Ramos (cell line): Measurements from ENCODE around the gene TNS3.

Source experiments
- in situ Hi-C: fragments of 300-500 bp; cut with MboI; formaldehyde crosslinking; loops from one replicate; pipeline ENCODE4 v1.14.3; 2022; ENCODE audit warnings: low sequenced_read_pairs; ENCODE audit not compliant: unreplicated experiment

TNS3 gene

GRCh38 chr7:47262881-47263280 is 319.0 kb downstream of the TNS3 start:
- in situ Hi-C loops: loop anchor here (10.0 kb wide), 1 partner anchor 572 kb away; no protein-coding TSS in a partner anchor

- in situ Hi-C loops: loop anchor here (10.0 kb wide), 1 partner anchor 573 kb away; no protein-coding TSS in a partner anchor
Observed at GRCh38 chr7:47262160-47262559, 319.8 kb downstream of the TNS3 start.

GRCh38 chr7:47260270-47260669 is 321.6 kb downstream of the TNS3 start:
- in situ Hi-C loops: loop anchor here (10.0 kb wide), 1 partner anchor 575 kb away; no protein-coding TSS in a partner anchor

GRCh38 chr7:47259682-47260081 is 322.2 kb downstream of the TNS3 start:
- in situ Hi-C loops: loop anchor here (10.0 kb wide), 1 partner anchor 575 kb away; no protein-coding TSS in a partner anchor

- in situ Hi-C loops: no loop called here
Observed at GRCh38 chr7:47258798-47259197, 323.1 kb downstream of the TNS3 start.

- in situ Hi-C loops: no loop called here
Observed at GRCh38 chr7:47256016-47256415, 325.9 kb downstream of the TNS3 start.

GRCh38 chr7:47255441-47255840 is 326.5 kb downstream of the TNS3 start:
- in situ Hi-C loops: no loop called here

- in situ Hi-C loops: no loop called here
Observed at GRCh38 chr7:47255007-47255406, 326.9 kb downstream of the TNS3 start.

GRCh38 chr7:47254081-47254977 is 327.6 kb downstream of the TNS3 start:
- in situ Hi-C loops: no loop called here

- in situ Hi-C loops: no loop called here
Observed at GRCh38 chr7:47253650-47254080, 328.2 kb downstream of the TNS3 start.

GRCh38 chr7:47252675-47253074 is 329.2 kb downstream of the TNS3 start:
- in situ Hi-C loops: no loop called here

GRCh38 chr7:47249361-47249760 is 332.6 kb downstream of the TNS3 start:
- in situ Hi-C loops: no loop called here

GRCh38 chr7:47248797-47249196 is 333.1 kb downstream of the TNS3 start:
- in situ Hi-C loops: no loop called here

- in situ Hi-C loops: no loop called here
Observed at GRCh38 chr7:47247132-47247531, 334.8 kb downstream of the TNS3 start.

- in situ Hi-C loops: no loop called here
Observed at GRCh38 chr7:47244692-47245091, 337.2 kb downstream of the TNS3 start.

GRCh38 chr7:47241112-47242065 is 340.5 kb downstream of the TNS3 start:
- in situ Hi-C loops: no loop called here

- in situ Hi-C loops: no loop called here
Observed at GRCh38 chr7:47239931-47240421, 341.9 kb downstream of the TNS3 start.

GRCh38 chr7:47239034-47239433 is 342.9 kb downstream of the TNS3 start:
- in situ Hi-C loops: no loop called here

- in situ Hi-C loops: no loop called here
Observed at GRCh38 chr7:47236480-47237129, 345.3 kb downstream of the TNS3 start.

- in situ Hi-C loops: no loop called here
Observed at GRCh38 chr7:47233996-47234395, 347.9 kb downstream of the TNS3 start.
